Tibial nerve (tissue), 4 donors: ENCODE data around the gene MAN1A1. TPM values are rescaled to one million over a fixed set of nuclear protein-coding genes. Genes with fewer than 3 reads are reported as not detected.

ENCODE experiments used
- DNase-seq, 2 donors: peaks; one replicate each; pipeline ENCODE4 v3.0.0-alpha.2; 2019; ENCODE audit warnings: low spot score in 2 of 2
- H3K27ac ChIP-seq, 4 donors: fragments of 200-600 bp; sonication (generic) in 3 of 4; one replicate each; pipeline ENCODE4 v1.5.1; 2017 to 2019; ENCODE audit warnings: mild to moderate bottlenecking in 1 of 4
- H3K27me3 ChIP-seq, 2 donors: fragments of 200-600 bp; sonication (generic) in 1 of 2; one replicate each; pipeline versions ENCODE4 v1.5.1 to v1.6.0; 2017 to 2019
- H3K36me3 ChIP-seq, 3 donors: fragments of 200-600 bp; sonication (generic); one replicate each; pipeline ENCODE4 v1.5.1; 2018 to 2019
- H3K4me1 ChIP-seq, 4 donors: fragments of 200-600 bp; sonication (generic) in 3 of 4; one replicate each; pipeline ENCODE4 v1.5.1; 2017 to 2019
- H3K4me3 ChIP-seq, 4 donors: fragments of 200-600 bp; sonication (generic) in 3 of 4; one replicate each; pipeline ENCODE4 v1.5.1; 2017 to 2019; ENCODE audit warnings: mild to moderate bottlenecking in 1 of 4, moderate library complexity in 1 of 4
- H3K9me3 ChIP-seq, 4 donors: fragments of 200-600 bp; sonication (generic) in 3 of 4; one replicate each; pipeline ENCODE4 v1.5.1; 2017 to 2019
- CTCF ChIP-seq, 5 experiments: fragments of 200-600 bp in 3 of 5; fragments of 450-650 bp in 2 of 5; sonication (generic) in 3 of 5; IDR thresholded peaks; one replicate each; pipeline ENCODE4 v1.5.1; 2016 to 2019; ENCODE audit warnings: antibody characterized with exemption in 5 of 5, mild to moderate bottlenecking in 3 of 5, moderate library complexity in 2 of 5
- EP300 ChIP-seq, 2 donors: sonication (generic); formaldehyde crosslinking; IDR thresholded peaks; one replicate each; pipeline ENCODE4 v1.6.1; 2017; ENCODE audit warnings: antibody characterized with exemption in 2 of 2, mild to moderate bottlenecking in 1 of 2
- POLR2A ChIP-seq, 2 donors: fragments of 450-650 bp; IDR thresholded peaks; one replicate each; pipeline ENCODE4 v1.6.1; 2017; ENCODE audit warnings: antibody characterized with exemption in 2 of 2, mild to moderate bottlenecking in 2 of 2, moderate library complexity in 2 of 2
- WGBS, 2 donors: methylation state at CpG; one replicate each; pipeline ENCODE4 v1.1.5; 2018; 5-methylcytosine and 5-hydroxymethylcytosine counted together
- total RNA-seq, 4 donors: library from RNA; depleted of rRNA; stranded (reverse); fragments of >200 nt; gene quantifications; one replicate each; pipeline ENCODE4 v1.1.0, GENCODE V29; 2016

MAN1A1 gene
- total RNA-seq, 4 donors from 2014 or later, result 118 to 287 (median 154) TPM

GRCh38 chr6:119346450-119346849, 3.1 kb downstream of the MAN1A1 start:
- no peak for TF ChIP-seq CTCF (IDR thresholded peaks at IDR 0.05)
- TF ChIP-seq POLR2A (IDR thresholded peaks at IDR 0.05), result no peak
- no peak for TF ChIP-seq EP300 (IDR thresholded peaks at IDR 0.05)
- Histone ChIP-seq H3K9me3 (no peaks in the 10 kb centered on the region), H3K27ac (peak overlapping the region in 3 of 4 donors; percentile 49 to 98 (median 97)), H3K36me3 (no peaks in the 10 kb centered on the region), H3K4me1 (peaks cover 0 to 53% (median 10%) of the 10 kb centered on the region in 4 donors), H3K4me3 (peak overlapping the region; percentile 30 to 93 (median 78)), H3K27me3 (no peaks in the 10 kb centered on the region)
- no peak for DNase-seq
- 73 to 75% methylated on average over 8 of the region's 8 CpGs for WGBS, 2 donors

- no peak for DNase-seq
- no peaks in the 10 kb centered on the region for H3K36me3 ChIP-seq
- peaks cover 0 to 58% (median 17%) of the 10 kb centered on the region in 4 donors for H3K4me1 ChIP-seq
- H3K4me3 ChIP-seq, result peak overlapping the region in 1 of 4 donors; percentile 74
- H3K9me3 ChIP-seq, result no peaks in the 10 kb centered on the region
- 76 to 78% methylated on average over 2 of the region's 2 CpGs for WGBS, 2 donors
- TF ChIP-seq CTCF (IDR thresholded peaks at IDR 0.05), result no peak
- no peak for TF ChIP-seq EP300 (IDR thresholded peaks at IDR 0.05)
- TF ChIP-seq POLR2A (IDR thresholded peaks at IDR 0.05), result no peak
- no peaks in the 10 kb centered on the region for H3K27me3 ChIP-seq
- no peak overlapping the region for H3K27ac ChIP-seq
These were observed 4.4 kb downstream of the MAN1A1 start for GRCh38 chr6:119345114-119345513.

GRCh38 chr6:119344306-119344705, 5.3 kb downstream of the MAN1A1 start:
- Histone ChIP-seq H3K27ac (no peak overlapping the region), H3K27me3 (no peaks in the 10 kb centered on the region), H3K4me3 (peak overlapping the region in 1 of 4 donors; percentile 74), H3K4me1 (peaks cover 0 to 63% (median 17%) of the 10 kb centered on the region in 4 donors), H3K36me3 (no peaks in the 10 kb centered on the region), H3K9me3 (no peaks in the 10 kb centered on the region)
- no peak for DNase-seq
- TF ChIP-seq EP300 (IDR thresholded peaks at IDR 0.05), result no peak
- no peak for TF ChIP-seq CTCF (IDR thresholded peaks at IDR 0.05)
- TF ChIP-seq POLR2A (IDR thresholded peaks at IDR 0.05), result no peak
- 57 to 72% methylated on average over 1 of the region's 1 CpG for WGBS, 2 donors

GRCh38 chr6:119343573-119344146, 5.9 kb downstream of the MAN1A1 start:
- Histone ChIP-seq H3K9me3 (no peaks in the 10 kb centered on the region), H3K36me3 (no peaks in the 10 kb centered on the region), H3K4me3 (peak overlapping the region in 1 of 4 donors; percentile 74), H3K27ac (no peak overlapping the region), H3K4me1 (peaks cover 0 to 63% (median 17%) of the 10 kb centered on the region in 4 donors), H3K27me3 (no peaks in the 10 kb centered on the region)
- TF ChIP-seq EP300 (IDR thresholded peaks at IDR 0.05) (no peak), POLR2A (IDR thresholded peaks at IDR 0.05) (no peak), CTCF (IDR thresholded peaks at IDR 0.05) (no peak)
- WGBS, 2 donors, result 85 to 91% methylated on average over 5 of the region's 5 CpGs
- DNase-seq, result no peak

- DNase-seq, result no peak
- Histone ChIP-seq H3K9me3 (no peaks in the 10 kb centered on the region), H3K27me3 (no peaks in the 10 kb centered on the region), H3K27ac (no peak overlapping the region), H3K36me3 (no peaks in the 10 kb centered on the region), H3K4me3 (no peak overlapping the region), H3K4me1 (peaks cover 0 to 68% (median 19%) of the 10 kb centered on the region in 4 donors)
- TF ChIP-seq EP300 (IDR thresholded peaks at IDR 0.05) (no peak), CTCF (IDR thresholded peaks at IDR 0.05) (no peak), POLR2A (IDR thresholded peaks at IDR 0.05) (no peak)
- 80 to 89% methylated on average over 4 of the region's 4 CpGs for WGBS, 2 donors
These were observed 6.4 kb downstream of the MAN1A1 start for GRCh38 chr6:119343167-119343566.
